A549 (cell line): ENCODE measurements around the gene LRGUK. TPM values are rescaled to one million over a fixed set of nuclear protein-coding genes. Genes with fewer than 3 reads are reported as not detected.

Experiments
- ATAC-seq, 2 experiments: fragments of 200-7000 bp in 1 of 2; fragments of >200 bp in 1 of 2; cut with Nextera tagmentation in 1 of 2; cut with Tn5 transposase in 1 of 2; 3 replicates each; pipeline versions ENCODE4 v1.8.0 to v1.9.1; 2018 to 2020; ENCODE audit warnings: mild to moderate bottlenecking in 1 of 2, moderate library complexity in 1 of 2
- CTCF ChIA-PET: fragments of 300-600 bp; sonication (Branson Sonifier 250); formaldehyde crosslinking; extraction: SDS; loops from one replicate; lab custom pipeline; 2021; ENCODE audit warnings: antibody characterized with exemption, inconsistent platforms; lab: Yijun Ruan, JAX
- POLR2A ChIA-PET: fragments of 350-600 bp; formaldehyde crosslinking; extraction: SDS; loops from one replicate; lab custom pipeline; 2021; ENCODE audit warnings: antibody characterized with exemption, inconsistent platforms; lab: Yijun Ruan, JAX
- DNase-seq, 2 experiments: peaks; one replicate each; pipeline versions ENCODE4 v3.0.0 to v3.0.0-alpha.2; 2011 to 2016; ENCODE audit warnings: low read depth in 1 of 2, low spot score in 1 of 2
- FAIRE-seq: peaks from 2 replicates; lab custom pipeline; 2011; peaks lifted over from hg19 to GRCh38; lab: Jason Lieb, UNC
- H3K27ac ChIP-seq, 2 experiments: fragments of >200 bp; sonication (Bioruptor Twin); formaldehyde crosslinking; 3 replicates each; pipeline ENCODE4 v1.5.1; 2016 to 2017
- H3K4me1 ChIP-seq: fragments of >200 bp; sonication (Bioruptor Twin); formaldehyde crosslinking; 3 replicates; pipeline ENCODE4 v1.6.1; 2016
- H3K4me2 ChIP-seq: fragments of >200 bp; sonication (Bioruptor Twin); formaldehyde crosslinking; 3 replicates; pipeline ENCODE4 v1.6.1; 2016
- H3K4me3 ChIP-seq: fragments of >200 bp; sonication (Bioruptor Twin); formaldehyde crosslinking; 3 replicates; pipeline ENCODE4 v1.5.1; 2016
- H3K9me3 ChIP-seq: fragments of >200 bp; sonication (Bioruptor Twin); formaldehyde crosslinking; 3 replicates; pipeline ENCODE4 v1.6.1; 2016
- ATOH8 ChIP-seq: fragments of 250-450 bp; sonication (Bioruptor Pico); IDR thresholded peaks from 2 replicates; pipeline ENCODE4 v1.5.0; 2020; ENCODE audit warnings: low read depth, mild to moderate bottlenecking, moderate library complexity
- BCL3 ChIP-seq: fragments of >200 bp; sonication (Bioruptor Twin); formaldehyde crosslinking; IDR thresholded peaks from 3 replicates; pipeline ENCODE4 v1.6.1; 2016
- CBX2 ChIP-seq: fragments of 200-600 bp; sonication (generic); IDR thresholded peaks from 2 replicates; pipeline ENCODE4 v1.6.1; 2016; ENCODE audit warnings: low read depth, mild to moderate bottlenecking, borderline replicate concordance
- CEBPB ChIP-seq, 2 experiments: fragments of >200 bp in 1 of 2; sonication (Bioruptor Twin) in 1 of 2; formaldehyde crosslinking in 1 of 2; IDR thresholded peaks; 2 replicates each; pipeline ENCODE4 v1.6.1; 2012 to 2016
- CHD2 ChIP-seq: fragments of 150-350 bp; IDR thresholded peaks from 2 replicates; pipeline ENCODE4 v1.6.1; 2014; ENCODE audit warnings: low read length; ENCODE audit not compliant: partially characterized antibody
- CTCF ChIP-seq: fragments of >200 bp; sonication (Bioruptor Twin); formaldehyde crosslinking; IDR thresholded peaks from 3 replicates; pipeline ENCODE4 v1.5.1; 2016
- EHF ChIP-seq: fragments of 250-450 bp; sonication (Bioruptor Pico); IDR thresholded peaks from 2 replicates; pipeline ENCODE4 v1.5.0; 2020; ENCODE audit warnings: mild to moderate bottlenecking
- ELK1 ChIP-seq: fragments of 150-350 bp; IDR thresholded peaks from 2 replicates; pipeline ENCODE4 v1.6.1; 2014; ENCODE audit warnings: low read depth, mild to moderate bottlenecking, low read length
- ESRRA ChIP-seq: fragments of 150-350 bp; IDR thresholded peaks from 2 replicates; pipeline ENCODE4 v1.6.1; 2014; ENCODE audit warnings: mild to moderate bottlenecking, low read length, borderline replicate concordance
- FOSL2 ChIP-seq, 2 experiments: fragments of 450-650 bp in 1 of 2; fragments of >200 bp in 1 of 2; sonication (Bioruptor Twin) in 1 of 2; formaldehyde crosslinking; IDR thresholded peaks; 2 replicates each; pipeline versions ENCODE4 v1.5.0 to v1.6.1; 2016 to 2020; ENCODE audit warnings: mild to moderate bottlenecking in 1 of 2, moderate library complexity in 1 of 2
- FOXS1 ChIP-seq: fragments of 250-450 bp; sonication (Bioruptor Pico); IDR thresholded peaks from 2 replicates; pipeline ENCODE4 v1.5.0; 2020; ENCODE audit warnings: mild to moderate bottlenecking, moderate library complexity
- HEYL ChIP-seq: fragments of 250-450 bp; sonication (Bioruptor Pico); IDR thresholded peaks from 2 replicates; pipeline ENCODE4 v1.8.0; 2021; ENCODE audit warnings: mild to moderate bottlenecking, moderate library complexity
- HOXA7 ChIP-seq: fragments of 250-450 bp; sonication (Bioruptor Pico); IDR thresholded peaks from 2 replicates; pipeline ENCODE4 v1.5.0; 2020; ENCODE audit warnings: mild to moderate bottlenecking, moderate library complexity
- HOXB5 ChIP-seq: fragments of 250-450 bp; sonication (Bioruptor Pico); IDR thresholded peaks from 2 replicates; pipeline ENCODE4 v1.5.0; 2020; ENCODE audit warnings: mild to moderate bottlenecking, moderate library complexity
- JUNB ChIP-seq: fragments of >200 bp; sonication (Bioruptor Twin); formaldehyde crosslinking; IDR thresholded peaks from 2 replicates; pipeline ENCODE4 v1.6.1; 2016
- MAFK ChIP-seq: fragments of 450-650 bp; IDR thresholded peaks from 2 replicates; pipeline ENCODE4 v1.6.1; 2014; ENCODE audit not compliant: partially characterized antibody
- MYC ChIP-seq: IDR thresholded peaks from 2 replicates; pipeline ENCODE4 v1.6.1; 2012; ENCODE audit warnings: mild to moderate bottlenecking, inconsistent platforms, low read length, improper control_type of control experiment, borderline replicate concordance
- NFE2L2 ChIP-seq: fragments of 150-350 bp; conservative IDR thresholded peaks from 2 replicates; pipeline ENCODE4 v1.6.1; 2014; ENCODE audit warnings: low read length
- PHF8 ChIP-seq: fragments of 200-600 bp; sonication (generic); IDR thresholded peaks from 2 replicates; pipeline ENCODE4 v1.6.1; 2016; ENCODE audit warnings: low read depth, mild to moderate bottlenecking, antibody characterized with exemption, moderate library complexity, borderline replicate concordance
- POLR2A ChIP-seq: IDR thresholded peaks from 2 replicates; pipeline ENCODE4 v1.6.1; 2012; ENCODE audit warnings: mild to moderate bottlenecking, low read length
- POLR2AphosphoS2 ChIP-seq: conservative IDR thresholded peaks from 2 replicates; pipeline ENCODE4 v1.6.1; 2012; ENCODE audit warnings: low read length, improper control_type of control experiment, inconsistent platforms
- RARB ChIP-seq: fragments of 250-450 bp; sonication (Bioruptor Pico); IDR thresholded peaks from 2 replicates; pipeline ENCODE4 v1.8.0; 2021; ENCODE audit warnings: mild to moderate bottlenecking, moderate library complexity
- SMC3 ChIP-seq: fragments of >200 bp; sonication (Bioruptor Twin); formaldehyde crosslinking; IDR thresholded peaks from 3 replicates; pipeline ENCODE4 v1.6.1; 2018; ENCODE audit warnings: inconsistent platforms
- USF2 ChIP-seq: fragments of 450-650 bp; IDR thresholded peaks from 2 replicates; pipeline ENCODE4 v1.6.1; 2014; ENCODE audit warnings: antibody characterized with exemption
- ZSCAN20 ChIP-seq: fragments of 250-450 bp; sonication (Bioruptor Pico); IDR thresholded peaks from 2 replicates; pipeline ENCODE4 v1.8.0; 2022; ENCODE audit warnings: mild to moderate bottlenecking, moderate library complexity
- WGBS: methylation state at CpG from one replicate; pipeline ENCODE4 v1.1.6; 2017; ENCODE audit errors: missing lambda C conversion rate; 5-methylcytosine and 5-hydroxymethylcytosine counted together
- polyA plus RNA-seq, 4 experiments: library from polyadenylated mRNA; depleted of rRNA in 3 of 4; stranded (reverse); fragments of >200 nt; fragmentation: RNase III in 1 of 4; extraction: RNeasy Plus Mini Kit Qiagen cat#74134 plus additional on column Dnase treatment in 1 of 4; gene quantifications; 2 replicates in 3 of 4; 3 replicates in 1 of 4; pipeline ENCODE4 v1.2.3, GENCODE V29; 2011 to 2017

LRGUK gene
- polyA plus RNA-seq, 2 of the 4 experiments (the other 2 are of a cell fraction), result 0.28 to 0.32 TPM

- TF ChIP-seq BCL3 (no peak), FOSL2 (IDR thresholded peaks at IDR 0.05) (no peak), FOSL2 (CRISPR knock-in tag; IDR thresholded peaks at IDR 0.05) (no peak), USF2 (no peak), FOXS1 (CRISPR knock-in tag) (no peak), ELK1 (no peak), PHF8 (no peak), MAFK (no peak), HOXA7 (no peak), ATOH8 (CRISPR knock-in tag) (no peak), HOXB5 (no peak), CBX2 (no peak)
Measured at GRCh38 chr7:134246347-134246746, 119.2 kb downstream of the LRGUK start (continued).

- CTCF ChIA-PET, result interaction anchor here (1.0 kb wide), 1 partner anchor 11 kb away, joined by 3 read pairs; no protein-coding TSS in a partner anchor
- FAIRE-seq (peak; percentile 43), ATAC-seq (no peak), DNase-seq (no peak)
- no peak overlapping the region for H3K4me3 ChIP-seq
- no peaks in the 10 kb centered on the region for H3K4me1 ChIP-seq
- TF ChIP-seq USF2, result no peak
- TF ChIP-seq CHD2, result no peak
- TF ChIP-seq FOXS1 (CRISPR knock-in tag), result no peak
- TF ChIP-seq CTCF, result no peak
- TF ChIP-seq POLR2AphosphoS2, result no peak
- no peak for TF ChIP-seq MYC
- no peak for TF ChIP-seq FOSL2 (IDR thresholded peaks at IDR 0.05)
- no peak for TF ChIP-seq FOSL2 (CRISPR knock-in tag; IDR thresholded peaks at IDR 0.05)
- TF ChIP-seq ZSCAN20 (CRISPR knock-in tag), result no peak
- TF ChIP-seq, all 56 proteins: peak for 0
- Histone ChIP-seq H3K9me3 (no peaks in the 10 kb centered on the region), H3K27ac (no peak overlapping the region), H3K4me2 (no peak overlapping the region)
- POLR2A ChIA-PET, result no interaction called here
- WGBS, result 73% methylated on average over 2 of the region's 2 CpGs
Measured at GRCh38 chr7:134246761-134247160, 119.6 kb downstream of the LRGUK start.

- no peak for FAIRE-seq
Measured at GRCh38 chr7:134248196-134248595, 121.1 kb downstream of the LRGUK start.

More at GRCh38 chr7:134248196-134248595, 121.1 kb downstream of the LRGUK start:
- CTCF ChIA-PET, result interaction anchor here (1.5 kb wide), 1 partner anchor 16 kb away, joined by 3 read pairs; no protein-coding TSS in a partner anchor
- H3K27ac ChIP-seq, result no peak overlapping the region
- no peak overlapping the region for H3K4me2 ChIP-seq
- ATAC-seq (no peak), DNase-seq (no peak)
- TF ChIP-seq POLR2AphosphoS2 (no peak), CEBPB (IDR thresholded peaks at IDR 0.05) (no peak), MAFK (no peak), SMC3 (no peak), HEYL (CRISPR knock-in tag) (no peak), POLR2A (no peak), EHF (no peak), MYC (no peak), JUNB (no peak), ESRRA (no peak), NFE2L2 (no peak), RARB (no peak)
- TF ChIP-seq, all 56 proteins: peak for 0
- Histone ChIP-seq H3K9me3 (no peaks in the 10 kb centered on the region), H3K4me1 (no peaks in the 10 kb centered on the region), H3K4me3 (no peak overlapping the region)
- POLR2A ChIA-PET, result no interaction called here
- WGBS, result 44% methylated on average over 3 of the region's 3 CpGs
